ENCODE measurements around the gene UBE2G2. TPM values are rescaled to one million over a fixed set of nuclear protein-coding genes. Genes with fewer than 3 reads are reported as not detected.

The UBE2G2 gene
- total and polyA plus RNA-seq, 7 donors, result 21.6 to 101 (median 51.5) TPM

GRCh38 chr21:44759628-44760285, 41.9 kb downstream of the UBE2G2 start:
- Histone ChIP-seq H3K9me3 (no peaks in the 10 kb centered on the region), H3K36me3 (no peaks in the 10 kb centered on the region), H3K4me3 (no peak overlapping the region), H3K27ac (no peak overlapping the region), H3K4me1 (no peaks in the 10 kb centered on the region), H3K27me3 (no peaks in the 10 kb centered on the region)
- intact Hi-C loops (cut with DNase I), result loop anchor here (10.0 kb wide), 1 partner anchor 65 kb away; the partner anchor contains the start of gene KRTAP10-12
- no peak for TF ChIP-seq POLR2A (IDR thresholded peaks at IDR 0.05)
- no peak for TF ChIP-seq EP300 (IDR thresholded peaks at IDR 0.05)
- no peak for TF ChIP-seq CTCF (IDR thresholded peaks at IDR 0.05)
- no peak for TF ChIP-seq POLR2AphosphoS5 (IDR thresholded peaks at IDR 0.05)
- no peak for DNase-seq
- WGBS, 2 donors, result 88 to 91% methylated on average over 22 of the region's 22 CpGs

DNA sequence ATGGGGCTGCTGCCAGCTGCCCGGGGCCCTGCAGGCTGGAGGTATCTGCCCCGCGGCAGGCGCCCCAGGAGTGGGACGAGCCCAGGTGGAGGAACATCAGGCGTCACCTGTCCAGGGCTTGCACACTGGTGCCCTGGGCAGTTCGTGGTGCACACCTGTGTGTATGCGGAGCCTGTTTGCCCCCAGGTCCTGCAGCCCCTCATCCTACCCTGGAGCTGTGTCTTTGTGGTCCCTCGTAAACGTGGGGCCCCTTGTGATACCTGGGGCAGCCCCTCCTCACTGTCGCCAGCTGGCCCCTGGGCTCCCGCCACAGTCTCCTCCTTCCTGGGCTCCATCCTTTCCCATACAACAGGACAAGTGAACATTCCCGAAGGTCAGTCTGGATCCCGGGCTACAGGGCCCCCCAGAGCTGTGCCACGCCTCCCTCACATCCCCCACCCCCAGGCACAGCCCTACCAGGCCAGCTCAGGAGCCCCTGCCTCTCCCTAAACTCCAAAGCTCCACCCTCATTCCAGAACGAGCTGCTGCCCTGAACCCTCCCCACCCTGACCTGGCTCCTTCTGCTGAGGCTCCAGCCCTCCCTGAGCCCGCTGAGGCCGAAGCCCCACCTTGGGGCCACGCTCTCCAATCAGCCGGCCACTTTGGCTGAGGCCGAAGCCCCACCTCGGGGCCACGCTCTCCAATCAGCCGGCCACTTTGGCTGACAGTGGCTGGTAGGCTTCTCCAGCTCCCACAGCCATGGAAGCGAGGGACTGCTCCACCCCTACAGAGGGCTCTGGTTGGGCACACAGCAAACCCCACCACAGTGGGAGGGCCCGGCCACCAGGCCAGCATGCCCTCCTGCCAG, 42.6 kb downstream of the UBE2G2 start:
- H3K4me3 ChIP-seq, result no peak overlapping the region
- H3K9me3 ChIP-seq, result peaks cover 0 to 3% (median 0%) of the 10 kb centered on the region in 4 donors
- H3K27ac ChIP-seq, result no peak overlapping the region
- no peaks in the 10 kb centered on the region for H3K36me3 ChIP-seq
- no peak for TF ChIP-seq CTCF (IDR thresholded peaks at IDR 0.05)
- no peak for TF ChIP-seq POLR2AphosphoS5 (IDR thresholded peaks at IDR 0.05)
- no peak for TF ChIP-seq POLR2A (IDR thresholded peaks at IDR 0.05)
- no peak for TF ChIP-seq EP300 (IDR thresholded peaks at IDR 0.05)
- no peaks in the 10 kb centered on the region for H3K4me1 ChIP-seq
- no peak for DNase-seq
- intact Hi-C loops (cut with DNase I), result loop anchor here (10.0 kb wide), 1 partner anchor 64 kb away; the partner anchor contains the start of gene KRTAP10-12
- no peaks in the 10 kb centered on the region for H3K27me3 ChIP-seq
- 68 to 74% methylated on average over 26 of the region's 26 CpGs for WGBS, 2 donors

DNA sequence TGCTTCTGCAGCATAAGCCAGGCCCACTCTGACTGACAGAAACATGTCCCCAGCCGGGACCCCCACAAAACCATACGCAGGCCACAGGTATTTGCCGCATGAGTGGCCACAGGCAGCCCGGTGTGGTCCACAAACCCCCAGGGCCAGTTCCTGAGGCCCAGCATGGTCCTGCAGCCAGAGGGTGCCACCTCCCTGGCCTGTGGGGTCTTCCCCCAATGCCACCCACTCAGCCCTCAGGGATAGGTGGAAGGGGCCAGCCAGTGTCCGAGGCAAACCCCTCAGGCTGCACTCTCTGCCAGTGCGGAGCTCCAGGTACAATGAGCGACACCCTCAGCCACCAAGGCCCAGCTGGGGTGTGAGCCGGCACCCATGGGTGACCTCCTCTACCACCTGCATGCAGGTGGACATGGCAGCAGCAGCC, 43.5 kb downstream of the UBE2G2 start:
- H3K27ac ChIP-seq, result no peak overlapping the region
- H3K27me3 ChIP-seq, result no peaks in the 10 kb centered on the region
- intact Hi-C loops (cut with DNase I), result loop anchor here (10.0 kb wide), 1 partner anchor 63 kb away; the partner anchor contains the start of gene KRTAP10-12
- no peak for TF ChIP-seq EP300 (IDR thresholded peaks at IDR 0.05)
- TF ChIP-seq CTCF (IDR thresholded peaks at IDR 0.05), result no peak
- no peak for TF ChIP-seq POLR2A (IDR thresholded peaks at IDR 0.05)
- TF ChIP-seq POLR2AphosphoS5 (IDR thresholded peaks at IDR 0.05), result no peak
- H3K36me3 ChIP-seq, result no peaks in the 10 kb centered on the region
- H3K9me3 ChIP-seq, result peaks cover 0 to 3% (median 0%) of the 10 kb centered on the region in 4 donors
- H3K4me3 ChIP-seq, result no peak overlapping the region
- DNase-seq, result no peak
- WGBS, 2 donors, result 93% methylated on average over 8 of the region's 8 CpGs
- H3K4me1 ChIP-seq, result no peaks in the 10 kb centered on the region

DNA sequence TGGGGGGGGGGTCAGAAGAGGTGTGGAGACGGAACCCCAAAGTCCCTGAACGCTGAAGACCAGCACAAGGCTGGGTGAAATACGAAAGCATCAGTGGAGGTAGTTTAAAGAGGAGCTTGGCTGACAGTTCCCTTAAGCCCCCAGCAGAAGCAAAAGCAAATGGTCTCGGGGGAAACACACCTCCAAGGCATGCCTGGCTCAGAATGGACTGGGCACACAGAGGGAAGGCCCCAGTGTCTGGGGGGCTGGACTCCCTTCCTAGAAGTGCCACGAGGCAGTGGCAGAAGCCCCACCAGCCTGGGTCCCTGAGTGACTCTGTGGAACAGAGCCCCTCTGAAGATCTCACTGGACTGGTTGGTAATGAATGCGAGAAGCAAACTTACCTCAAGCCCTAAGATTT, 43.9 kb downstream of the UBE2G2 start:
- intact Hi-C loops (cut with DNase I), result loop anchor here (10.0 kb wide), 1 partner anchor 63 kb away; the partner anchor contains the start of gene KRTAP10-12
- 79 to 89% methylated on average over 6 of the region's 6 CpGs for WGBS, 2 donors
- DNase-seq, result no peak

More for the DNA sequence above, 43.9 kb downstream of the UBE2G2 start:
- TF ChIP-seq EP300 (IDR thresholded peaks at IDR 0.05) (no peak), POLR2A (IDR thresholded peaks at IDR 0.05) (no peak), POLR2AphosphoS5 (IDR thresholded peaks at IDR 0.05) (no peak), CTCF (IDR thresholded peaks at IDR 0.05) (no peak)
- Histone ChIP-seq H3K4me3 (no peak overlapping the region), H3K9me3 (peaks cover 0 to 3% (median 0%) of the 10 kb centered on the region in 4 donors), H3K27me3 (no peaks in the 10 kb centered on the region), H3K36me3 (no peaks in the 10 kb centered on the region), H3K27ac (no peak overlapping the region), H3K4me1 (no peaks in the 10 kb centered on the region)
